SK-N-SH treated with all-trans-retinoic acid at 6 μM for 48 hours (cell line): ENCODE results near the gene MB21D2.

Experiments
- CREB5 ChIP-seq: fragments of 250-450 bp; sonication (Bioruptor Pico); IDR thresholded peaks from 2 replicates; pipeline ENCODE4 v1.5.1; 2020; ENCODE audit warnings: low read depth, mild to moderate bottlenecking, moderate library complexity
- RARB ChIP-seq: fragments of 250-450 bp; sonication (Bioruptor Pico); IDR thresholded peaks from 2 replicates; pipeline ENCODE4 v1.8.0; 2021; ENCODE audit warnings: mild to moderate bottlenecking, moderate library complexity
- ZNF565 ChIP-seq: fragments of 450-650 bp; formaldehyde crosslinking; conservative IDR thresholded peaks from 2 replicates; pipeline ENCODE4 v1.5.0; 2020; ENCODE audit warnings: low read depth, mild to moderate bottlenecking, moderate library complexity

GRCh38 chr3:192751148-192751547 is 166.5 kb downstream of the MB21D2 start:
- TF ChIP-seq ZNF565 (CRISPR knock-in tag) (no peak), CREB5 (CRISPR knock-in tag) (no peak), RARB (no peak)
